BE2C (cell line): ENCODE measurements around the gene PM20D1. TPM values are rescaled to one million over a fixed set of nuclear protein-coding genes. Genes with fewer than 3 reads are reported as not detected.
"Not testable (repeated sequence)": the region's sequence is repeated elsewhere in the genome, so short reads cannot be mapped to it uniquely, and the experiment has no call there.

Experiments
- DNase-seq: peaks from one replicate; pipeline ENCODE4 v3.0.0-alpha.2; 2020
- H3K27me3 ChIP-seq: fragments of 250-450 bp; sonication (Bioruptor Pico); 2 replicates; pipeline ENCODE4 v1.5.1; 2020; ENCODE audit warnings: mild to moderate bottlenecking
- H3K36me3 ChIP-seq: fragments of 250-450 bp; sonication (Bioruptor Pico); 2 replicates; pipeline ENCODE4 v1.5.1; 2020; ENCODE audit warnings: mild to moderate bottlenecking
- H3K4me1 ChIP-seq: fragments of 250-450 bp; sonication (Bioruptor Pico); 2 replicates; pipeline ENCODE4 v1.5.1; 2020
- H3K4me3 ChIP-seq: 2 replicates; pipeline ENCODE4 v1.5.1; 2011; ENCODE audit warnings: low read depth, low read length
- H3K9me3 ChIP-seq: fragments of 250-450 bp; sonication (Bioruptor Pico); 2 replicates; pipeline ENCODE4 v1.5.1; 2020
- polyA plus RNA-seq: library from polyadenylated mRNA; unstranded; fragments of >200 nt; gene quantifications from one replicate; pipeline ENCODE4 v1.2.1, GENCODE V29; 2012; ENCODE audit warnings: low read depth, missing spikeins; ENCODE audit not compliant: insufficient read length, insufficient read depth
- TF ChIP-seq, protein P1 (sequence below): IDR thresholded peaks from 2 replicates; pipeline ENCODE4 v1.5.1; 2012; ENCODE audit warnings: mild to moderate bottlenecking, low read depth, low read length

PM20D1 gene, protein sequence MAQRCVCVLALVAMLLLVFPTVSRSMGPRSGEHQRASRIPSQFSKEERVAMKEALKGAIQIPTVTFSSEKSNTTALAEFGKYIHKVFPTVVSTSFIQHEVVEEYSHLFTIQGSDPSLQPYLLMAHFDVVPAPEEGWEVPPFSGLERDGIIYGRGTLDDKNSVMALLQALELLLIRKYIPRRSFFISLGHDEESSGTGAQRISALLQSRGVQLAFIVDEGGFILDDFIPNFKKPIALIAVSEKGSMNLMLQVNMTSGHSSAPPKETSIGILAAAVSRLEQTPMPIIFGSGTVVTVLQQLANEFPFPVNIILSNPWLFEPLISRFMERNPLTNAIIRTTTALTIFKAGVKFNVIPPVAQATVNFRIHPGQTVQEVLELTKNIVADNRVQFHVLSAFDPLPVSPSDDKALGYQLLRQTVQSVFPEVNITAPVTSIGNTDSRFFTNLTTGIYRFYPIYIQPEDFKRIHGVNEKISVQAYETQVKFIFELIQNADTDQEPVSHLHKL
- polyA plus RNA-seq, result 0.49 TPM

DNA sequence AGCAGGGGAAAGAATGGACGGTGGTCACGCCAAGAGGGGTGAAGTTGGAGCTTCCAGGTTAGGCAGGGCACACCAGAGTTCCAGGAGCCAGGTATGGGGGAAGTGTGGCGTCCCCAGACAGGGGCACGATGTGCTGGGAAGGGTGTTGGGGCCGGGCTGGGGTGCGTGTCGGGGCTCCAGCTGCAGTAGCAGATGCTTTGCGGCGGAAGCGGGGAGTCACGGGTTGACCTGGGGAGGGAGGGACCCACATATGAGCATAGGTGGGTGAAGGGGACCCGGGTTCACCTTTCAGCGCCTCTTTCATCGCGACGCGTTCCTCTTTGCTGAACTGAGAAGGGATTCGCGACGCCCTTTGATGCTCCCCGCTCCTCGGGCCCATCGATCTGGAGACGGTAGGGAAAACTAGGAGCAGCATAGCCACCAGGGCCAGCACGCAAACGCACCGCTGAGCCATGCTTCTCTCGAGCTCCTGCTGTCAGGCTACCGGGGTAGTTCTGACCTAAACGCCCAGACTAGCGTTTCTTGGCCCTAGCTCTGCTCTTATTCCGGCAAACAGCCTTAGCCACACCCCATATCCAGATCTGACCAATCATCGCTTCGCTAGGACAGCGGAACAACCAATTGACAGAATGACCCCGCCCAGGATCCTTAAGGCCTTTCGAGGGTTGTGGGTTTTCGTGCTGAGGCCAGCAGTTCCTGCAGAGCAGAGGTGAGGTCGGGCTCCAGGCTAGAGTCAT is at the start of gene PM20D1:
Gene PM20D1 (minus strand): TSS at position 514 of the 737 bp plus-strand sequence. CDS start 60 bp downstream, at position 454.
- peak within 1 kb of the TSS; percentile 59 for H3K4me3 ChIP-seq

DNA sequence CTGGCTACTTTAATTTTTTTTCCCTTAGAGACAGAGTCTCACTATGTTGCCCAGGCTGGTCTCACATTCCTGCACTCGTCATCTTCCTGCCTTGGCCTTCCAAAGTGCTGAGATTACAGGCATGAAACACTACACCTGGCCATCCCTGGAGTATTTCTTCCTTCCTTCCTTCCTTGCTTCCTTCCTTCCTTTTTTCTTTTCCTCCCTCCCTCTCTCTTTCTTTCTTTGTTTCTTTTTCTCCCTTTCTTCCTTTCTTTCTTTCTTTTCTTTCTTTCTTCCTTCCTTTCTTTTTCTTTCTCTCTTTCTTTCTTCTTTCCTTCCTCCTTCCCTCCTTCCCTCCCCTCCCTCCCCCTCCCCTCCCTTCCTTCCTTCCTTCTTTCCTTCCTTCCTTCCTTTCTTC is 46.4 kb upstream of the PM20D1 start:
- Histone ChIP-seq H3K27me3 (no peaks in the 10 kb centered on the region), H3K36me3 (no peaks in the 10 kb centered on the region), H3K4me1 (peaks cover 9% of the 10 kb centered on the region), H3K9me3 (no peaks in the 10 kb centered on the region), H3K4me3 (no peak overlapping the region)
- TF ChIP-seq, protein P1, sequence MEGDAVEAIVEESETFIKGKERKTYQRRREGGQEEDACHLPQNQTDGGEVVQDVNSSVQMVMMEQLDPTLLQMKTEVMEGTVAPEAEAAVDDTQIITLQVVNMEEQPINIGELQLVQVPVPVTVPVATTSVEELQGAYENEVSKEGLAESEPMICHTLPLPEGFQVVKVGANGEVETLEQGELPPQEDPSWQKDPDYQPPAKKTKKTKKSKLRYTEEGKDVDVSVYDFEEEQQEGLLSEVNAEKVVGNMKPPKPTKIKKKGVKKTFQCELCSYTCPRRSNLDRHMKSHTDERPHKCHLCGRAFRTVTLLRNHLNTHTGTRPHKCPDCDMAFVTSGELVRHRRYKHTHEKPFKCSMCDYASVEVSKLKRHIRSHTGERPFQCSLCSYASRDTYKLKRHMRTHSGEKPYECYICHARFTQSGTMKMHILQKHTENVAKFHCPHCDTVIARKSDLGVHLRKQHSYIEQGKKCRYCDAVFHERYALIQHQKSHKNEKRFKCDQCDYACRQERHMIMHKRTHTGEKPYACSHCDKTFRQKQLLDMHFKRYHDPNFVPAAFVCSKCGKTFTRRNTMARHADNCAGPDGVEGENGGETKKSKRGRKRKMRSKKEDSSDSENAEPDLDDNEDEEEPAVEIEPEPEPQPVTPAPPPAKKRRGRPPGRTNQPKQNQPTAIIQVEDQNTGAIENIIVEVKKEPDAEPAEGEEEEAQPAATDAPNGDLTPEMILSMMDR, result no peak
- DNase-seq, result no peak

More for the DNA sequence above, at the start of gene PM20D1:
- Histone ChIP-seq H3K27me3 (no peaks in the 10 kb centered on the region), H3K4me1 (no peaks in the 10 kb centered on the region), H3K9me3 (no peaks in the 10 kb centered on the region), H3K36me3 (no peaks in the 10 kb centered on the region)
- peak; percentile 90 for DNase-seq
- TF ChIP-seq, protein P1, result no peak

DNA sequence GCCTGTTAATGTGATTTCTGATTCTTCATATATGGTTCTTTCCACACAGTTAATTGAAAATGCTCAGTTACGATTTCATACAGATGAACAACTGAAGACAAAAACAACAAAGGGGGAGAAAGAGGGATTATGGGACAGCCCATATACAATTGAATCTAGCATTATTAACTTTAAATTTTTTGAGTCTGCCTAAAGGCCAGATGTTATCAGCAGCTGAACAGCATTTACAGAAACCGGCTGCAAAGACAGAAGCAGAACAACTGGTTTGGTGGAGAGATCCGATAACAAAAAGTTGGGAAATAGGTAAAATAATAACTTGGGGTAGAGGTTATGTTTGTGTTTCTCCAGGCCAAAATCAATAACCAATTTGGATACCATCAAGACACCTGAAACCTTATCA is 44.2 kb upstream of the PM20D1 start:
- not testable (repeated sequence) for H3K36me3 ChIP-seq, H3K4me3 ChIP-seq, H3K27me3 ChIP-seq, H3K9me3 ChIP-seq, DNase-seq, H3K4me1 ChIP-seq

DNA sequence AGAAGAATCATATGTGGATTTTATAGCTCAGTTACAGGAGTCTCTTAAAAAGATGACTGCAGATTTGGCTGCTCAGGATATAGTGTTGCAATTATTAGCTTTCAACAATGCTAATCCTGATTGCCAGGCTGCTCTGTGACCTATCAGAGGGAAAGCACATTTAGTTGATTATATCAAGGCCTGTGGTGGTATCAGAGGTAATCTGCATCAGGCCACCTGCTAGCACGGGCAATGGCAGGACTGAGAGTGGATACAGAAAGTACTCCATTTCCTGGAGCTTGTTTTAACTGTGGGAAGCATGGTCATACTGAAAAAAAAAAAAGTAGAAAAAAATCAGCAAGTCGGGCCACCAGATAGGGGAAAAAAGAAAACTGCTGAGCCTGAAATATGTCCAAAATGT is 42.2 kb upstream of the PM20D1 start:
- not testable (repeated sequence) for H3K4me1 ChIP-seq, H3K9me3 ChIP-seq

DNA sequence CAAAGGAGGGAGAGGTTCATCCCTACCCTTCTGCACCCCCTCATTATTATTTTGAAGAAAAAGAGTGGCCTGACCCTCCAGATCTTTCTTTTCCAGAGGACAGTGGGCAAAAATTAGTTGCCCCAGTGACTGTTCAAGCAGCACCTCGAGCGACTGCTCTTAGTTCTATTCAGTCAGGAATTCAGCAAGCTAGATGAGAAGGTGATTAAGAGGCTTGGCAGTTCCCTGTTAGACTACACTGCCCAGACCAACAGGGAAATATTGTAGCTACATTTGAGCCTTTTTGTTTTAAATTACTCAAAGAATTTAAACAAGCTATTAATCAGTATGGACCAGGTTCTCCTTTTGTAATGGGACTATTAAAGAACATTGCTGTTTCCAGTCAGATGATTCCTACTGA is 41.5 kb upstream of the PM20D1 start:
- not testable (repeated sequence) for H3K27me3 ChIP-seq, H3K9me3 ChIP-seq, DNase-seq, H3K4me1 ChIP-seq, H3K4me3 ChIP-seq, H3K36me3 ChIP-seq

More for the DNA sequence above, 42.2 kb upstream of the PM20D1 start:
- H3K36me3 ChIP-seq, H3K27me3 ChIP-seq, H3K4me3 ChIP-seq, DNase-seq: not testable (repeated sequence)

DNA sequence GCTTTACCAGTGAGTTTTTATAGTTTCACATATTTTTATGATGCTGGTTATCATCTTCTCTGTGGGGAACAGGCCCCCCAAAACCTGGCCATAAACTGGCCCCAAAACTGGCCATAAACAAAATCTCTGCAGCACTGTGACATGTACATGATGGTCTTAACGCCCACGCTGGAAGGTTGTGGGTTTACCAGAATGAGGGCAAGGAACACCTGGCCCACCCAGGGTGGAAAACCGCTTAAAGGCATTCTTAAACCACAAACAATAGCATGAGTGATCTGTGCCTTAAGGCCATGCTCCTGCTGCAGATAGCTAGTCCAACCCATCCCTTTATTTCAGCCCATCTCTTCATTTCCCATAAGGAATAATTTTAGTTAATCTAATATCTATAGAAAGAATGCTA is 40.7 kb upstream of the PM20D1 start:
- not testable (repeated sequence) for H3K4me3 ChIP-seq, H3K9me3 ChIP-seq, DNase-seq, H3K36me3 ChIP-seq, H3K4me1 ChIP-seq, H3K27me3 ChIP-seq

DNA sequence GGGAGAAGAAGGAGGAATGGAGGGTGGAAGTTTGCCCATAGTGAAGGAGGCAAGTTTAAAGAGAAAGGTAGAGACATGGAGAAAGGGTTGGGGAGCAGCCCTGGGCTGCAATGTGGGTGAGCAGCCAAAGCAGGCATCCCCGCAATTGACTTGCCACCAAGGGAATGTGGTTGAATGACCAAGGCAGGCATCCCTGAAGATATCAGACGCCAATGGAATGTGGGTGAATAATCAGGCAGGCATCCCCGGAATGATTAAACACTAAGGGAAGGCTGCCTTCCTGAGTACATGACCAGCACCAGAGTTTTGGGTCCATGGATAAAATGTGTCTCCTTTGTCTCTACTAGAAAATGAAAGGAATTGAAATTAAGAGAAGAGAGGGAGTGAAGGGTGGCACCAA is 39.8 kb upstream of the PM20D1 start:
- H3K4me1 ChIP-seq, H3K4me3 ChIP-seq, H3K9me3 ChIP-seq, H3K27me3 ChIP-seq, H3K36me3 ChIP-seq, DNase-seq: not testable (repeated sequence)

DNA sequence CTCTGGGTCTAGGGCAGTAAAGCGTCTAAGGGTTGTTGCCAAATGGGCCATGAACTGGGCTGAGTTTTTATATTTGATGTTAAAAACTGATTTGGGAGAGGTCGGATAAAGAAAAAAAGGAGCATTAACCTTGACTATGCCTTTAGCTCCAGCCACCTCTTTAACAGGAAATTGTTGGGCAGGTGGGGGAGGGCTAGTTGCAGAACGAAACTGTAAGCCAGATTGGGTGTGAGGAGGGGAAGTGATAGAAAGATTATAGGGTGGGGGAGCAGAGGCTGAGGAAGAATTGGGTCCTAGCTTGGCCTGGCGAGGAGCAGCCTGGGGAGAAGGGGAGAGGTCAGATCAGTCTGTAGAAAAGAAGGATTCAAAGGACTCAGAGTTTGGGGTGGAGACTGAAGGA is 39.1 kb upstream of the PM20D1 start:
- not testable (repeated sequence) for H3K9me3 ChIP-seq, DNase-seq, H3K27me3 ChIP-seq

DNA sequence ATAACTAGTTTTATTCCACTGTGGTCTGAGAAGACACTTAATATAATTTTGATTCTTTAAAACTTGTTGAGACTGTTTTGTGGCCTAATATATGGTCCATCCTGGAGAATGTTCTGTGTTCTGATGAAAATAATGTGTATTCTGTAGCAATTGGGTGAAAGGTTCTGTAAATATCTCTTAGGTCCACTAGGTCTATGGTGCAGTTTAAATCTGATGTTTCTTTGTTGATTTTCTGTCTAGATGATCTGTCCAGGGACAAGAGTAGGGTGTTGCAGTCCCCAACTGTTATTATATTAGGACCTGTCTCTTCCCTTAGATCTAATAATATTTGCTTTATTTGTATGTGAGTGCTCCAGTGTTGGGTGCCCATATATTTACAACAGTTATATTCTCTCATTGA is 33.9 kb upstream of the PM20D1 start:
- Histone ChIP-seq H3K36me3 (no peaks in the 10 kb centered on the region), H3K9me3 (no peaks in the 10 kb centered on the region), H3K27me3 (no peaks in the 10 kb centered on the region), H3K4me3 (no peak overlapping the region), H3K4me1 (no peaks in the 10 kb centered on the region)
- no peak for DNase-seq
- TF ChIP-seq, protein P1, result no peak

More for the DNA sequence above, 39.1 kb upstream of the PM20D1 start:
- not testable (repeated sequence) for H3K36me3 ChIP-seq, H3K4me1 ChIP-seq, H3K4me3 ChIP-seq
